MM.1S (cell line): ENCODE results near the gene RASGEF1C.

Source experiments
- CTCF ChIP-seq: fragments of 300-600 bp; sonication (generic); IDR thresholded peaks from 2 replicates; pipeline ENCODE4 v1.5.1; 2016; ENCODE audit warnings: antibody characterized with exemption, low read length, mixed read lengths
- EZH2 ChIP-seq: fragments of 300-600 bp; sonication (generic); optimal IDR thresholded peaks from 2 replicates; pipeline ENCODE3; 2017; ENCODE audit warnings: low read depth, mild to moderate bottlenecking, antibody characterized with exemption, low read length, mixed read lengths
- EZH2phosphoT487 ChIP-seq: fragments of 300-600 bp; sonication (generic); IDR thresholded peaks from 2 replicates; pipeline ENCODE4 v1.6.1; 2018; ENCODE audit warnings: antibody characterized with exemption, low read length

GRCh38 chr5:180250329-180250728 lies 41.3 kb upstream of the RASGEF1C start:
- TF ChIP-seq EZH2 (no peak), CTCF (no peak), EZH2phosphoT487 (no peak)
